ENCODE measurements around the gene TEX52. TPM values are rescaled to one million over a fixed set of nuclear protein-coding genes. Genes with fewer than 3 reads are reported as not detected.

The TEX52 gene
- total RNA-seq (2021; fragmentation: NEBNext Ultra II Directional; extraction: Animal tissue kit (Norgen Biotek cat#: 25700)): not detected
- long read RNA-seq: 0 reads

DNA sequence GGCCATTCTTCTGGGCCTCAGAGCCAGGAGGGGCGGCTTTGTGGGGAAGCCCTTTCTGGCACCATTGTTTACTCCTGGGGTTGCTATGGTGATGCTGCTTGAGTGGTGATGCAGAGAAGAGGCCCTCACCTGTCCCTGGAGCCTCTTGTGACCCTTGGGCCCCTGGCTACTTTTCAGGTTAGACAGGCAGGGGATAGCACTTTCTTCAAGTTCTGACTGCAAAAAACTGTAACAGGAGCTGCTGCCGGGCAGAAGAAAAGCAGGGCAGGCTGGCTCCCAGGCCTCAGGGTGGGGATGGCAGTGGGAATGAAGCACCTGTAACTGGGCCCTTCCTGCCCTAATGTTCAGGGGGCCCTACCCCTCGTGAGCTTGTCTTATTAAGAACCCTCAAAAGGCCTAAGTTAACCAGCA, at the start of gene TEX52:
TSS of gene TEX52 (minus strand) at position 19 of the 411 bp plus-strand sequence. CDS start at position 6, 13 bp downstream.
- Mint-ChIP-seq H3K36me3 (ENCODE audit: low read depth) (peaks cover 16% of the 10 kb centered on the region; the same call in 1 of the 2 replicates), H3K27ac (peak within 1 kb of the TSS; percentile 13; the same call in 1 of the 2 replicates)

DNA sequence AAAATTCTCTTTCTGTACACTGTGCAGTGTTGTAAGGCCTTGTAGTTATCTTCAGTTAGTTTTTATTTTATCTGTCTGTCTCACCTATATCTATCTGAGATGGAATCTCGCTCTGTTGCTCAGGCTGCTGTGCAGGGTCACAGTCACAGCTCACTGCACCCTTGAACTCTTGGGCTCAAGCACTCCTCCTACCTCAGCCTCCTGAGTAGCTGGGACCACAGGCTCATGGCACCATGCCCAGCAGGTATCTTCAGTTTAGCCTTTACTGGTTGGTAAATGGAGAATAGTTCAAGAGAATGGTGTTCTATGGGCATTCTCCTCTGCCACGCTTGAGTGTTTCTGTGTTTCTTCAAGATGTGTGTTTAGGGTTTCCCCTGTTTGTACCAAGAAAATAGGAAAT, 47.4 kb upstream of the TEX52 start:
- Mint-ChIP-seq H3K4me3 (no peak overlapping the region), H3K9me3 (no peaks in the 10 kb centered on the region), H3K36me3 (ENCODE audit: low read depth) (no peaks in the 10 kb centered on the region), H3K4me1 (ENCODE audit: low read depth) (no peaks in the 10 kb centered on the region), H3K27ac (no peak overlapping the region), H3K27me3 (ENCODE audit: insufficient read depth) (peaks cover 2% of the 10 kb centered on the region)
- no peak for DNase-seq
- no peak for TF ChIP-seq CTCF (IDR thresholded peaks at IDR 0.05)

More for the DNA sequence above, at the start of gene TEX52:
- H3K9me3 Mint-ChIP-seq: no peaks in the 10 kb centered on the region
- H3K4me1 Mint-ChIP-seq (ENCODE audit: low read depth): peaks cover 11% of the 10 kb centered on the region
- peaks cover 6% of the 10 kb centered on the region for H3K27me3 Mint-ChIP-seq (ENCODE audit: insufficient read depth)
- no peak for DNase-seq
- no peak within 1 kb of the TSS for H3K4me3 Mint-ChIP-seq
- TF ChIP-seq CTCF (IDR thresholded peaks at IDR 0.05): no peak

GRCh38 chr12:2902272-2902880, 45.5 kb upstream of the TEX52 start:
- H3K36me3 Mint-ChIP-seq (ENCODE audit: low read depth): no peaks in the 10 kb centered on the region
- no peak for TF ChIP-seq CTCF (IDR thresholded peaks at IDR 0.05)
- DNase-seq: no peak
- H3K27ac Mint-ChIP-seq: no peak overlapping the region
- no peak overlapping the region for H3K4me3 Mint-ChIP-seq
- no peaks in the 10 kb centered on the region; the same call in 1 of the 2 replicates for H3K27me3 Mint-ChIP-seq (ENCODE audit: insufficient read depth)
- H3K4me1 Mint-ChIP-seq (ENCODE audit: low read depth): no peaks in the 10 kb centered on the region
- no peaks in the 10 kb centered on the region for H3K9me3 Mint-ChIP-seq

DNA sequence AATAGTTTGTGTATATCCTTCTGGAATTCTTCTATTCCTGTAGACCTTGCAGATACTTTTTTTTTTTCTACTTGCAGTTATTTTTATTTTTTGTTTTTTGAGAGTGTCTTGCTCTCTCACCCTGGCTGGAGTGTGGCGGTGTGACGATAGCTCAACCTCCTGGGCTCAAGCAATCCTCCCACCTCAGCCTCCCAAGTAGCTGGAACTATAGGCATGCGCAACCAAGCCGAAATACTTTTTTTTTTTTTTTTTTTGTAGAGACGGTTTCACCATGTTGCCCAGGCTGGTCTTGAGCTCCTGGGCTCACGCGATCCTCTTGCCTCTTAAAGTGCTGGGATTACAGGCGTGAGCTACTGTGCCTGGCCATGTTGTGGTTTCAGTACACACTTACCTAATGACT, 43.8 kb upstream of the TEX52 start:
- no peak for TF ChIP-seq CTCF (IDR thresholded peaks at IDR 0.05)
- no peak for DNase-seq
- H3K27ac Mint-ChIP-seq: no peak overlapping the region
- peaks cover 9% of the 10 kb centered on the region for H3K4me1 Mint-ChIP-seq (ENCODE audit: low read depth)
- no peak overlapping the region for H3K4me3 Mint-ChIP-seq
- H3K9me3 Mint-ChIP-seq: no peaks in the 10 kb centered on the region
- no peaks in the 10 kb centered on the region for H3K36me3 Mint-ChIP-seq (ENCODE audit: low read depth)
- no peaks in the 10 kb centered on the region; the same call in 1 of the 2 replicates for H3K27me3 Mint-ChIP-seq (ENCODE audit: insufficient read depth)

GRCh38 chr12:2897418-2897817, 40.6 kb upstream of the TEX52 start:
- no peaks in the 10 kb centered on the region for H3K36me3 Mint-ChIP-seq (ENCODE audit: low read depth)

More at GRCh38 chr12:2897418-2897817, 40.6 kb upstream of the TEX52 start:
- no peaks in the 10 kb centered on the region; the same call in 1 of the 2 replicates for H3K27me3 Mint-ChIP-seq (ENCODE audit: insufficient read depth)
- no peak overlapping the region for H3K4me3 Mint-ChIP-seq
- no peak for DNase-seq
- H3K4me1 Mint-ChIP-seq (ENCODE audit: low read depth): peaks cover 29% of the 10 kb centered on the region
- no peak overlapping the region for H3K27ac Mint-ChIP-seq
- no peaks in the 10 kb centered on the region for H3K9me3 Mint-ChIP-seq
- no peak for TF ChIP-seq CTCF (IDR thresholded peaks at IDR 0.05)

All from HFFc6 (cell line).